ENCODE data around the gene RCVRN.
A peak's percentile ranks its signal among the peaks of the same experiment; 100 is the strongest.

Gene RCVRN

DNA sequence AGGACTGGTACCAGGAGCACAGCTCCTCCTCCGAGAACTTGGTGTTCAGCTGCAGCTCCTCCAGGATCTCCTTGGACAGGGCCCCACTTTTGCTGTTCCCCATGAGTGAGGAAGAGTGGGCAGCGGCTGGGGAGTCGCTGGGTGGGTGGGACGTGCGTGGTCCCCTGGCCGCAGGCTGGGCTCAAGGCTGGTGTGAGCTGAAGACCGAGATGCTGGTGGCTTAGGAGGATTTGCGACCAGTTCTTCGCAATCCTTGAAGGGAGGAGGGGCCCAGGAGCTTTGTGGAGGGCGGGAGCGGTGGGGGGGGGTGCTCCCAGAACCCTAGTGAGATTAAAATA lies at the start of gene RCVRN:
Gene RCVRN (minus strand): TSS at position 194 of the 338 bp plus-strand sequence. CDS start 91 bp downstream, at position 103.
- DNase-seq (ENCODE audit: low read depth): no peak

DNA sequence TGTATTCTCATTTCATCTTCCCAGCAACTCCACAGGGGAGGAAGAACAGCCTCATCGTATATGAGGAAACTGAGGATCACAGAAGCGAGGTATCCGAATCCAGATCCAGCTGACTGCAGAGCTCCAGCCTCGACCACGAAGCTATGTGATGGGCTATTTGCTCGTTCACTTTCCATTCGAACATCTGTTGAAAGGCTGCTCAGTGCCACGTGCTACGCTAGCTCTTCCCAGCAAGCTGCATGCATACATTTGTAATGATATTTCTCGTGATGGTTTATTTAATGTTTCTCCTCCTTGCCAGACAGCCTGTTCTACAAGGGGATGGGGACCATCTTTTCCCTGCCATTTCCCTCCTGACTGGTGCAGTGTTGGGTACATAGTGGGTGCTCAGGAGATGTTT lies 48.4 kb upstream of the RCVRN start:
- no peak for DNase-seq (ENCODE audit: low read depth)

GRCh38 chr17:9951803-9952202 lies 46.7 kb upstream of the RCVRN start:
- DNase-seq (ENCODE audit: low read depth): no peak

DNA sequence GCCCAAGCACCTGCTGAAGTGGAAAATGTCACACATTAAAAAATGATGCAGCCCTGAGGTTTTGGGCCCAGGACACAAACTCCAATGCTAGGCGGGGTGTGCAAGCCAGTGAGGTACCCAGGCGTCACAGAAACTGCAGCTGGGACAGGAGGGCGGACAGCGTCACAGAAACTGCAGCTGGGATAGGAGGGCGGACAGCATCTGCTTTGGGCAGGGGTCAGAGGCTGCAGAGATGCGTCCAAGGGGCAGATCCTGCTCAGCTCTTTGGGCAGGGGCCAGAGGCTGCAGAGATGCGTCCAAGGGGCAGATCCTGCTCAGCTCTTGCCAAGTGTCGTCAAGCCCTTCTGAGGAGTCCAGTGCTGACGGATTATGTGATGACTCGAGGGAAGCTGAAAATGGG lies 43.9 kb upstream of the RCVRN start:
- DNase-seq (ENCODE audit: low read depth): no peak

DNA sequence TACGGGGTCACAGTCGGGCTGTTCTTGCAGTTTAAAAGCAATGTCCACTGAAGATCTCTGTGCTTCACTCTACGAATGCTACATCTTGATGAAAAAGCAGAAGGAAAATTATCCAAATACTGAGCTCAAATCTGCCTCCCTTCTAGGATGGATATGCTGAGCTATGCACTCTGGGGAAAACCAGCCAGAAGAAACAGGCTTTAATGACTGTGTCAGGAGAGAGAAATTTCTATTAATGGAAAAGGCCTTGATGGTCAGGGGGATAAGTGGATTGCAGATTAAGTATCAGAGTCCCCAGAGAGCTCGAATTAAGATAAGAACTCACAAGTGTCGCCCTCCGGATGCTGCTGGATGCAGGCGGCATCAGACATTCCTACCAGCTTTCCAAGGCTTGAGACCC lies 39.6 kb upstream of the RCVRN start:
- no peak for DNase-seq (ENCODE audit: low read depth)

- no peak for DNase-seq (ENCODE audit: low read depth)
Measured at GRCh38 chr17:9943343-9943742, 38.3 kb upstream of the RCVRN start.

DNA sequence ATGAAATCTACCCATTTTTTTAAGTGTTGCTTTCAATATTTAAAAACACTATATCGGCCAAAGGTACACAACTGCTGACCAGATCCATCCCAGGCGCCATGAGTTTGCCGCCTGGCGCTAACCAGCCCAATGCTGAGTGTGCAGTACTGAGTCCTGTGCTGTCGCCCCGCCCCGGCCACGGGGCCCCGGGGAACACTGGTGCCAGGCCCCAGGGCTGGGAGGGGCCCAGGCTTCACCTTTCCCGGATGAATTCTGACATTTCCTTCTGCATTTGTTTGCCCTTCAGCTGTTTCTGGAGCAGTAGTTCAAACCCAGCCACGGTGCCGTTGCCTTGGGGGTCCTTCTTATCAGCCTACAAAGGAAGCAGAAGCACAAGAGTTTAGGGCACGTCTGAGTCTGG lies 37.8 kb upstream of the RCVRN start:
- DNase-seq (ENCODE audit: low read depth): no peak

DNA sequence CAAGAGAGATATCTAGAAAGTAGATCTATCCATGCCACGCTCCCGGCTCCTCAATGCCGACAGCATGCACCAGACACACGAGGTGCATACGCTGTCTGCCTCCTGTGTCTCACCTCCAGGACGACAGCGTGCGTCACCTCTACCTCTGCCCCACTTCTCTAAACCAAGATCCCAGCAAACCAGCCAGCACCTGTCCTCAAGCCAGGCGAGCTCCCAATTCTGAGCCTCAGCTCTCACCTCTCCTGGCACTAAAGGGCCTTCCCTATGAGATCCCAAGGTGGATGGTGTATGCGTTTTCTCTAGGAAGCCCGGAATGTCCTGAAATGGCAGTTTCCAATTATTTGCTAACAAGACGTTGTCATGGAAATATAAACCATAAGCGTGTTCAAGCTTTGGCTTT lies 36.2 kb upstream of the RCVRN start:
- DNase-seq (ENCODE audit: low read depth): no peak

- DNase-seq (ENCODE audit: low read depth): no peak
Measured at GRCh38 chr17:9940841-9941240, 35.8 kb upstream of the RCVRN start.

GRCh38 chr17:9938764-9939163 lies 33.7 kb upstream of the RCVRN start:
- DNase-seq (ENCODE audit: low read depth): no peak

DNA sequence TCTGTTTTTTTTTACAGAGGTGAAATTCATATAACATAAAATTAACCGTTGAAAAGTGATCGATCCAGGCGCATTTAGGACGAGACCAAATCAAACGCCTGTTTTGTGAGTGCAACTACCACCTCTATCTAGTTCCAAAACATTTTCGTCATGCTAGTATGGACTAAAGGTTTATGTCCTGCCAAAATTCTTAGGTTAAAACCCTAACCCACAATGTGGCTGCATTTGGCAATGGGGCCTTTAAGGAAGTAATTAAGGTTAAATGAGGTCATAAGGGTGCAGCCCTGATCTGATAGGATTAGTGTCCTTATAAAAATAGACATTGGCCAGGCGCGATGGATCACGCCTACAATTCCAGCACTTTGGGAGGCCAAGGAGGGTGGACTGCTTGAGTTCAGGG lies 32.8 kb upstream of the RCVRN start:
- no peak for DNase-seq (ENCODE audit: low read depth)

DNA sequence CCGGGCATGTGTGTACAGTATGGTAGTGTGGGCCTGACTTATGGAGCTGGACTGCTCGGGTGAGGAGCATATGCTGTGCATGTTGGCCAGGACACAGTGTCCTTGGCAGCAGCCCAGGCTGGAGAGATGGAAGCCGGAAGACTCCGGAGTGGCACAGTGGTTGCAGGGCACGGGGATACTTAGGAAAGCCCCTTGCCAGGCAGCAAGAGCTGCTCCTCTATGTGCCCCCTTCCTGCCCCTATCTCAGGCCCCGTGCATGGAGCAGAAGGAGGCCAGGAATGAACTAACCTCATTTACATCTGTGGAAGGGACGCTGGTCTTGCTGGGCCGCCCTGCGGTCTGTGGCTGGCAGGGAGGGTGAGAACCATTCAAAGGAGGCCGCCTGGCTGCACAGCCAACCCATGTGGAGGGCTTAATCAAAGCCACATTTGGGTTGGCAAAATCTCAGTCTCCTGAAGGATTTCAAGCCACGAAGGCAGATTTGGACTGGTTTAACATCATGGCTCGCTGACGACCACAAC lies 32.2 kb upstream of the RCVRN start:
- no peak for DNase-seq (ENCODE audit: low read depth)

DNA sequence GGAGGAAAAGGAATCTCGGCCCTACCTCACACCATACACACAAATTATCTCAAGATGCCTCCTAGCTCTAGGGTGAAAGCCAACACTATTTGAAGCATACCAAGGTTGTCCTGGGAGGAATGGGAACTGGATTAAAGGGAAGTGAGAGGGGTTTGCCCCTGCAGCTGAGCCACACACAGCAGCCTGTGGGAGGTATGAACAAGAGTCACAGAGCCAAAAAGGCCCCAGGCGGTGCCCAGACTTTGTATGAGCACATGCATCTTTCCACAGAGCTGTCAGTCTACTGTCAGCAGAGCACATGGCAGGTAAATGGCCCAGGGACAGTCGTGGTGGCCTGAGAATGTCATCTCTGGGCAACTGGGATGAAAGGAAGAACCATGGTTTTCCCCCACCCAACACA lies 31.0 kb upstream of the RCVRN start:
- no peak for DNase-seq (ENCODE audit: low read depth)

DNA sequence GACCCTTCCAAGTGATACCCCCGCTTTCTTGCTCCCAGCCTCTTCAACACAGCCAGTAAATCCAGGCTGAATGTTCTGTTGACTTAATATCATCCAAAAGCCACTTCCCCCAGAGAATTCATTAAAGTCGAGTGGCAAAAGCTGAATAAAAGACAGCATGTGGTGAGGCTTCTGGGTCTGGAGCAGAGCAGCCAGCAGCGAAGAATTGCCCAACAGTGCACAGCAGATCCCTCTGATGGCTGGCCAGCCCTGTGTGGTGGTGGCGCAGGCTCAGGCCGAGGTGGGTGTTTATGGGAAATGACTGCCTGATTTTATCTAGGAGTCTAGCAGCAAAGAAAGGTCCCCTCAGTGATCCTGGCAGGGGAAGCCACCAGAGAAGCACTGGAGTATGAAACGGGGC lies 30.3 kb upstream of the RCVRN start:
- DNase-seq (ENCODE audit: low read depth): no peak

DNA sequence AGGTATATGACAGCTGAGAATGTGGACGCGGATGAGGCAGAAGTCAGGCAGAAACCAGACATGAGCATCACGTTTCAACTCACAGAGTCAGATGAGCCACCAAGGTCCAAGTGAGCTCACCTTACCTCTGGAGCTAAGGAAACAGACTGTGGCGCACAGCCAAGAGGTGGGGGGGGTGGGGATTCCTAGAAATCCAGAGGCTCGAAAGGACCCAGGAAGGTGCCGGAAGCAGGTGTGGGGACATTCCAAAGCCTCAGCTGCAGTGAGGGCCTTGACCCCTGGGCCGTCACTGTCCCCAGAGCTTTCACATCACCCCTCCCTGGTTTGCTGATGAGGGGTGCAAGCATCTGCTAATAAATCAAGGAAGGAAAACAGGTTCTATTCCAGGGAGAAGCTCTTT lies 29.3 kb upstream of the RCVRN start:
- no peak for DNase-seq (ENCODE audit: low read depth)

DNA sequence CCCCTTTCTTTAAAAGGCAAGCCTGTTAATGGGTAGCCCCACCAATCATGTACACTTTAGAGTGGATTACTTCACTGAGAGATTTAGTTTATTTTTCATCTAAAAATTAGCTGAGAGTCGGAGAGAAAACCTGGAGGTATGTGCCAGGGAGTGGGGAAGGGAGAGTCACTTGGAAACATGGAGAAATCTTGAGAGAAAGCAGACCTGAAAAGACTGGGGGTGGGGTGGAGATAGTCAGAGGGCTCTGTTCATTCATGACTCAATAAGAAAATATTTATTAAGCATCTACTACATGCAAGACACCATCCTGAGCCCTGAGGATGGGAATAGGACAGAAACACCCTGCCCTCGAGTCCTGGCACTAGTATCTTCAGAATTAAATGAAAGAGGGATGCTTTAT lies 27.4 kb upstream of the RCVRN start:
- peak; percentile 22 for DNase-seq (ENCODE audit: low read depth)

DNA sequence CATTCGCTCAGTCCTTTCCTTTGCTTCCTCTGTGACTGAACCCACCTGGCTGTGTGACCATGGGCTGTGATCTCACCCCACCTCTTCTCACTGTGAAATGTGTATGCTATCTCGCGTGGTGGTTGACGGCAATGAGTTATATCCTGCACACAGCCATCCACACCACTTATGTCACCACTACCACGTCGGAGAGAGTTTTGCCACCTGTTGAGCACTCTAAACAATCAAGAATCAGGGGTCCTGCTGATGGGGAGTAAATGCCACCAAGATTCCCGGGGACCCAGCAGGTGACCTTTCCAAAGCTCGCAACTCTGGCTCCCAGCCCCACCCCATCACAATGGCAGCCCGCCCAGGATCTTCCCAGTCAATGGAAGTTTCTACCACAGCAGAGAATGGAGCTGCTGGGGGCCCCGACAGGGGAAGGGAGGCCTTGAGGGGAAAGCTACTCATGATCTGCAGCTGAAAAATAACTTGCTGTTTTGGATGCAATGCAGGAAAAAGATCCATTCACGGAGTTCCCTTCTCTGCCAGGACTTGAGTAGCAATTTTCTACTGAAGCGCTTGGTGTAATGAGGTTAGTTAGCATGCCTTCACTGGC lies 26.2 kb upstream of the RCVRN start:
- DNase-seq (ENCODE audit: low read depth): no peak

DNA sequence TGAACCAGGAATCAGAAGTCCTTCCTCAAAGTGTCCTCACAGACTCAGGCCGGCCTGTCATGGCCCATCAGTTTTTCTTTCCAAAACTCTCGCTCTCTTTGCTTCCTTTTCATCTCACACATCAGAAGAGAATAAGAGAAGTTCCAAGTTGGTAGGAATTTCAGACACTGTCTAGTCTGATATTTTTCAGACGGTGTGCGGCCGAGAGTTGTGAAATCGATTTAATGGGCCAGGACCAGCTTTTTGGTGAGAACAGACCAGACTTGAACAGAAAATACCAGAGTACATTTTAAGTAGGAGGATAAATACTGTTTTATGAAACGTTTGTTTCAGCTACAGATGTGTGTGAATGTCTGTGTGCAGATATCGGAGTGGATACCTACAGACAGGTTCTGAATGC lies 24.8 kb upstream of the RCVRN start:
- DNase-seq (ENCODE audit: low read depth): no peak

DNA sequence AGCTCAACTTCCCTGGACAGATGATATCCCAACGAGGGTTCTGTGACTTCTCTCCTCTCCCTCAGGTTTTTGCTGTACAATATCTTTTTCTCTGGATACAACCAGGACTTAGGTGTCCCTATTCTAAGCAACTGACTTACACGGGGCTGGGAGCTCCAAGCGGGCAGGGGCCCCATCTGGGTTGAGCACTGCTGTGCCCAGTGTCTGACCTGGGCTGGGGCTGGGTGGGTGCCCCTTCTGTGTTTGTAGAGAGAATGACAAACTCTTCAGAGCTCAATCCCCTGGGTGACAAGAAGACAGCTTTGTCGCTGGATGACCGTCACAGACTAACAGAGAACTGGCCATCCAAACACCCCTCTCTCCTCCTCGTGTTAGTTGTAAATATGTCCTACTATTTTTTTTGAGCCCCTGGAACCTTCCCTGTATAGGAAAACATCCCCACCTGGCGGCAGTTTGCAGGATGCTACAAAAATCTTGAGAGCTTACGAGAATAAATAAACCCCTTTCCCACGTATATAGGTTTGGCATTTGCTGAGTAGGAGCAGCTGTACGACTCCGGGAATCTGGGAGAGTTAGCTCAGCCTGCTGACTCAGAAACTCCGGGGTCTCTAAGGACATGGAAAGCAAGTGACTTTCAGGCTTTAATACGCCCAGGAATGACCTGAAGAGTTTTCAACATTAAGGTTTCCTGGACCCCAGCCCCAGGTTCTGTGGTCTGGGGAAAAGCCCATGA lies 23.7 kb upstream of the RCVRN start:
- DNase-seq (ENCODE audit: low read depth): peak; percentile 72

DNA sequence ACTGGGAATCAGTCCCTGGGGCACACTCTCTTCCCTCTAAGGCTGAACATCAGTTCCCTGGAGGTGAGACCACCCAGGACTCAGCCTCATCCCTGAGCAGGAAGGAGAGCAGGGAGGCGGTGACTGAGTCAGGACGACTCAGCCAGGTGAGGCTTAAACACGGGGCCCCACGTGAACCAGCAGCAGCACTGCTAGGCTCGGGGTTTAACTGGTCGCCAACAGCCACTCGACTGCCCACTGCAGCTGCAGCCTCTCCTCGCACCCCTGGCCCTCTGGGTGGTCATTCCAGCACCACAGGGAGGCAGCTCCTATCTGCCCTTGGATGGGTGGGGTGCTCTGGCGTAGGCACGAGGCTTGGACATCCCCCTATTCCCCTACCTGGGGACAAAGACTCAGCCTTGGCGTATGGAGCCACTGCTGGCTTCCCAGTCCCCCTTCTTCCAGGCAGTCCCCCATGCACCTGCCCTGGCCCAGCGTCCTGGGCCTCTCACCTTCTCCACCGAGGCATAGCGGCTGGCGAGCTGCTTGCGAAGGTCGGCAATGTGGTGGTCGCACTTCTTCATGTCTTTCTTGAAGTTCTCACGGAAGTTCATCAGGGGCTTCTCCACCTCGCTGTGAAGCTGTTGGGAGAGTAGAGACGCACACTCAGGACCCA lies 21.2 kb upstream of the RCVRN start:
- DNase-seq (ENCODE audit: low read depth): no peak

GRCh38 chr17:9925457-9925856 lies 20.4 kb upstream of the RCVRN start:
- DNase-seq (ENCODE audit: low read depth): no peak

DNA sequence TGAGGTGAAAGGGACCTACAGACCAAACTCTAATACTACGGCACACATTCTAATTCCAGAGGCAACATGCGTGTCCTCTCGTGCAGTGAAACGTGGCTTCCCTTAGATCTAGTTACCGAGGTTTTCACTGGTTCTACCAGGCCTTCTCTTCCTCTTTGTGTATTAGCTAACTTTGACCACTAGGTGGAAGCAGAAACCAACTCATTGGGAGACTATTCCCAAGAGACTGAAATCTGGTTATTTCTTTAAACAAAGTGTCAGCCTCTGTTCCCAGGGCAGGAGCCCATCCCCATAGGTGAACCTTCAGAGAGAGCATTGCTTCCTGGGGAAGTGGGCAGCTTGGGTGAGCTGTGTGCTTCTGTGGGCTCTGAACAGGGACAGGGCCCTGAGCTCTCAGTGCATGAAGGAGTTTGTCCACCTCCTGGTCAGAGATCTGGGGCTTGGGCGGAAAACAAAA lies 19.7 kb upstream of the RCVRN start:
- DNase-seq (ENCODE audit: low read depth): peak; percentile 69

Measured in ELR (cell line).